CD4-positive, alpha-beta memory T cell (primary cell): ENCODE measurements around the gene LRP10. TPM values are rescaled to one million over a fixed set of nuclear protein-coding genes. Genes with fewer than 3 reads are reported as not detected.
A peak's percentile ranks its signal among the peaks of the same experiment; 100 is the strongest.
"Not testable (repeated sequence)": the region's sequence is repeated elsewhere in the genome, so short reads cannot be mapped to it uniquely, and the experiment has no call there.

Source experiments
- CTCF ChIA-PET: fragments of 350-600 bp; sonication (Branson Sonifier 250); formaldehyde crosslinking; loops from one replicate; lab custom pipeline; 2021; ENCODE audit warnings: inconsistent platforms; ENCODE audit not compliant: partially characterized antibody; lab: Charles Lee
- POLR2A ChIA-PET: fragments of 350-600 bp; sonication (Branson Sonifier 250); formaldehyde crosslinking; loops from one replicate; lab custom pipeline; 2021; ENCODE audit not compliant: partially characterized antibody; lab: Charles Lee
- DNase-seq, 5 donors: peaks; one replicate each; pipeline versions ENCODE4 v3.0.0 to v3.0.0-alpha.2; 2020 to 2022; ENCODE audit warnings: mixed read lengths in 1 of 5
- H3K27ac ChIP-seq: one replicate; pipeline ENCODE4 v1.7.0; 2013; ENCODE audit warnings: low read depth, low read length
- H3K27me3 ChIP-seq: 2 replicates; pipeline ENCODE4 v1.7.0; 2013; ENCODE audit warnings: mild to moderate bottlenecking, low read length, moderate library complexity; ENCODE audit not compliant: insufficient read depth
- H3K36me3 ChIP-seq: 2 replicates; pipeline ENCODE4 v1.7.0; 2013; ENCODE audit warnings: mild to moderate bottlenecking, low read length, moderate library complexity; ENCODE audit not compliant: insufficient read depth
- H3K4me1 ChIP-seq: 2 replicates; pipeline ENCODE4 v1.7.0; 2013; ENCODE audit warnings: mild to moderate bottlenecking, low read length, moderate library complexity; ENCODE audit not compliant: insufficient read depth
- H3K4me3 ChIP-seq, 2 donors: one replicate each; pipeline ENCODE4 v1.7.0; 2013; ENCODE audit warnings: low read length in 2 of 2, mild to moderate bottlenecking in 1 of 2
- H3K9me3 ChIP-seq, 2 donors: one replicate each; pipeline ENCODE4 v1.7.0; 2013; ENCODE audit warnings: low read length in 2 of 2, control low read depth in 1 of 2; ENCODE audit not compliant: control insufficient read depth in 1 of 2
- H3K27ac Mint-ChIP-seq, 7 donors: one replicate each; pipeline ENCODE4 v1.8.0; 2020 to 2021; ENCODE audit warnings: mixed read lengths in 7 of 7, mild to moderate bottlenecking in 6 of 7, inconsistent platforms in 3 of 7, moderate library complexity in 3 of 7
- H3K27me3 Mint-ChIP-seq, 2 donors: one replicate each; pipeline ENCODE4 v1.8.0; 2020 to 2021; ENCODE audit warnings: mixed read lengths in 2 of 2
- H3K36me3 Mint-ChIP-seq, 2 donors: one replicate each; pipeline ENCODE4 v1.8.0; 2020 to 2021; ENCODE audit warnings: mixed read lengths in 2 of 2, inconsistent platforms in 1 of 2, mild to moderate bottlenecking in 1 of 2
- H3K4me1 Mint-ChIP-seq, 4 donors: one replicate each; pipeline ENCODE4 v1.8.0; 2020 to 2021; ENCODE audit warnings: mixed read lengths in 4 of 4, mild to moderate bottlenecking in 1 of 4
- H3K4me3 Mint-ChIP-seq, 8 donors: one replicate each; pipeline ENCODE4 v1.8.0; 2020 to 2021; ENCODE audit warnings: mixed read lengths in 8 of 8, mild to moderate bottlenecking in 7 of 8, moderate library complexity in 6 of 8, inconsistent platforms in 3 of 8
- H3K9me3 Mint-ChIP-seq, 8 donors: one replicate each; pipeline ENCODE4 v1.8.0; 2020 to 2021; ENCODE audit warnings: mixed read lengths in 8 of 8, mild to moderate bottlenecking in 5 of 8, inconsistent platforms in 3 of 8, moderate library complexity in 1 of 8
- intact Hi-C: fragments of 100-400 bp; cut with micrococcal nuclease; formaldehyde crosslinking; loops from one replicate; pipeline ENCODE4 v1.15.1; 2023
- polyA plus RNA-seq, 2 donors: library from polyadenylated mRNA; unstranded; fragments of 300-500 nt; fragmentation: Illumina TruSeq; gene quantifications; one replicate each; pipeline ENCODE4 v1.2.3, GENCODE V29; 2021
- total RNA-seq, 2 experiments: library from RNA; stranded (reverse); gene quantifications; one replicate each; pipeline ENCODE4 v1.2.3, GENCODE V29; 2021

Gene LRP10
- total RNA-seq (10 to 100 TPM; 93.1 to 98.1 TPM), polyA plus RNA-seq (100 to 1,000 TPM in 1 of 2 donors, 10 to 100 TPM in 1; 92.0 to 118 TPM)

GRCh38 chr14:22871224-22872032 lies at the start of gene LRP10:
LRP10 (plus strand) TSS chr14:22871740; CDS start chr14:22872304, 564 bp downstream.
- H3K27ac Mint-ChIP-seq = peak within 1 kb of the TSS; percentile 89 to 100 (median 99)
- CTCF ChIA-PET = interaction anchor here (0.5 to 6.8 kb wide), 24 partner anchors 11 to 886 kb away, joined by 3 to 191 read pairs (median 4); partner anchors contain the start of genes OXA1L, PRMT5, RBM23 and REM2
- intact Hi-C loops = loop anchor here (1.0 to 5.0 kb wide), 12 partner anchors 13 to 299 kb away; partner anchors contain the start of genes ACIN1, AJUBA, C14orf119 and DAD1
- Histone ChIP-seq H3K27me3 (no peaks in the 10 kb centered on the region), H3K4me1 (peaks cover 48% of the 10 kb centered on the region), H3K27ac (peak within 1 kb of the TSS; percentile 79), H3K9me3 (no peaks in the 10 kb centered on the region), H3K4me3 (peak within 1 kb of the TSS; percentile 24 to 55), H3K36me3 (peaks cover 27% of the 10 kb centered on the region)
- DNase-seq = peak; percentile 71 to 86 (median 77)
- no peaks in the 10 kb centered on the region for H3K9me3 Mint-ChIP-seq
- peaks cover 19 to 30% of the 10 kb centered on the region in 2 donors for H3K36me3 Mint-ChIP-seq
- no peaks in the 10 kb centered on the region for H3K27me3 Mint-ChIP-seq
- H3K4me1 Mint-ChIP-seq = peaks cover 20 to 51% (median 34%) of the 10 kb centered on the region in 4 donors
- POLR2A ChIA-PET = interaction anchor here (0.8 to 9.1 kb wide), 29 partner anchors 10 to 1275 kb away, joined by 3 to 208 read pairs (median 8); partner anchors contain the start of genes ACIN1, C14orf119, DAD1 and HAUS4
- H3K4me3 Mint-ChIP-seq = peak within 1 kb of the TSS; percentile 94 to 98 (median 98)

GRCh38 chr14:22822016-22822570 lies 49.4 kb upstream of the LRP10 start:
- no peak overlapping the region for H3K27ac ChIP-seq
- Mint-ChIP-seq H3K27me3 (peaks cover 6 to 16% of the 10 kb centered on the region in 2 donors), H3K4me1 (peaks cover 6 to 22% (median 12%) of the 10 kb centered on the region in 4 donors), H3K4me3 (peak overlapping the region in 5 of 8 donors; percentile 31 to 75 (median 42)), H3K9me3 (no peaks in the 10 kb centered on the region), H3K36me3 (no peaks in the 10 kb centered on the region), H3K27ac (peak overlapping the region in 1 of 7 donors; percentile 19)
- no peaks in the 10 kb centered on the region for H3K27me3 ChIP-seq
- POLR2A ChIA-PET = interaction anchor here (0.5 to 2.5 kb wide), 12 partner anchors 31 to 478 kb away, joined by 3 to 15 read pairs (median 7); partner anchors contain the start of genes DAD1, OXA1L and RBM23
- peak overlapping the region in 1 of 2 donors; percentile 27 for H3K4me3 ChIP-seq
- DNase-seq = no peak
- peaks cover 7% of the 10 kb centered on the region for H3K4me1 ChIP-seq
- no peaks in the 10 kb centered on the region for H3K9me3 ChIP-seq
- H3K36me3 ChIP-seq = no peaks in the 10 kb centered on the region
- CTCF ChIA-PET = interaction anchor here (0.9 to 13.9 kb wide), 27 partner anchors 9 to 265 kb away, joined by 3 to 403 read pairs (median 7); partner anchors contain the start of genes CDH24, DAD1, LRP10 and MMP14
- intact Hi-C loops = loop anchor here (5.0 kb wide), 1 partner anchor 235 kb away; the partner anchor contains the start of gene CDH24

GRCh38 chr14:22822571-22823098 lies 48.9 kb upstream of the LRP10 start:
- H3K27me3 ChIP-seq = no peaks in the 10 kb centered on the region
- Mint-ChIP-seq H3K4me1 (peaks cover 6 to 22% (median 12%) of the 10 kb centered on the region in 4 donors), H3K36me3 (no peaks in the 10 kb centered on the region), H3K4me3 (peak overlapping the region; percentile 20 to 77 (median 66)), H3K27me3 (peaks cover 6 to 16% of the 10 kb centered on the region in 2 donors), H3K27ac (peak overlapping the region in 2 of 7 donors; percentile 19 to 43), H3K9me3 (no peaks in the 10 kb centered on the region)
- no peaks in the 10 kb centered on the region for H3K9me3 ChIP-seq
- H3K36me3 ChIP-seq = no peaks in the 10 kb centered on the region
- POLR2A ChIA-PET = interaction anchor here (0.5 to 2.5 kb wide), 14 partner anchors 12 to 477 kb away, joined by 3 to 15 read pairs (median 6); partner anchors contain the start of genes DAD1, OXA1L and RBM23
- no peak overlapping the region for H3K27ac ChIP-seq
- DNase-seq = peak; percentile 63 to 70 (median 66)
- H3K4me3 ChIP-seq = peak overlapping the region in 1 of 2 donors; percentile 27
- intact Hi-C loops = loop anchor here (1.0 to 5.0 kb wide), 4 partner anchors 31 to 235 kb away; partner anchors contain the start of gene CDH24
- peaks cover 7% of the 10 kb centered on the region for H3K4me1 ChIP-seq
- CTCF ChIA-PET = interaction anchor here (0.9 to 13.9 kb wide), 34 partner anchors 8 to 266 kb away, joined by 3 to 403 read pairs (median 7); partner anchors contain the start of genes AJUBA, CDH24, DAD1 and LRP10

- Mint-ChIP-seq H3K9me3 (peaks cover 0 to 3% (median 0%) of the 10 kb centered on the region in 8 donors), H3K27ac (peak overlapping the region in 2 of 7 donors; percentile 30 to 65), H3K36me3 (peaks cover 0 to 5% of the 10 kb centered on the region in 2 donors), H3K27me3 (peaks cover 6 to 12% of the 10 kb centered on the region in 2 donors), H3K4me3 (peak overlapping the region in 3 of 8 donors; percentile 17 to 61 (median 39)), H3K4me1 (peaks cover 11 to 31% (median 18%) of the 10 kb centered on the region in 4 donors)
- peaks cover 12% of the 10 kb centered on the region for H3K4me1 ChIP-seq
- ChIA-PET POLR2A (interaction anchor here (0.9 to 1.0 kb wide), 3 partner anchors 158 to 268 kb away, joined by 3 read pairs; partner anchors contain the start of gene AJUBA), CTCF (interaction anchor here (0.6 to 13.9 kb wide), 16 partner anchors 9 to 254 kb away, joined by 3 to 403 read pairs (median 16); partner anchors contain the start of genes AJUBA, LRP10, MMP14 and PRMT5)
- no peaks in the 10 kb centered on the region for H3K27me3 ChIP-seq
- peak in 1 of 5 donors; percentile 11 for DNase-seq
- H3K36me3 ChIP-seq = no peaks in the 10 kb centered on the region
- no peaks in the 10 kb centered on the region for H3K9me3 ChIP-seq
- no peak overlapping the region for H3K4me3 ChIP-seq
- H3K27ac ChIP-seq = no peak overlapping the region
- intact Hi-C loops = loop anchor here (5.0 kb wide), 2 partner anchors 92 to 232 kb away; partner anchors contain the start of genes CDH24 and RBM23
Observed at GRCh38 chr14:22824711-22825359, 46.7 kb upstream of the LRP10 start.

- CTCF ChIA-PET = interaction anchor here (0.8 to 13.9 kb wide), 3 partner anchors 28 to 258 kb away, joined by 3 to 403 read pairs (median 4); no protein-coding TSS in a partner anchor
- H3K36me3 Mint-ChIP-seq = peaks cover 11 to 24% of the 10 kb centered on the region in 2 donors
- not testable (repeated sequence) for H3K9me3 Mint-ChIP-seq, DNase-seq, H3K9me3 ChIP-seq, H3K27me3 Mint-ChIP-seq, H3K36me3 ChIP-seq, H3K27me3 ChIP-seq
- peak overlapping the region; percentile 85 for H3K27ac ChIP-seq
- POLR2A ChIA-PET = interaction anchor here (0.7 to 2.5 kb wide), 11 partner anchors 8 to 266 kb away, joined by 3 to 19 read pairs (median 5); partner anchors contain the start of genes ACIN1, C14orf119, LRP10 and OXA1L
- peak overlapping the region; percentile 96 to 99 (median 98) for H3K27ac Mint-ChIP-seq
- H3K4me1 ChIP-seq = peaks cover 24% of the 10 kb centered on the region
- H3K4me3 Mint-ChIP-seq = peak overlapping the region; percentile 91 to 96 (median 92)
- intact Hi-C loops = loop anchor here (1.0 to 5.0 kb wide), 7 partner anchors 42 to 258 kb away; partner anchors contain the start of genes DAD1, LRP10, OXA1L and PRMT5
- H3K4me3 ChIP-seq = peak overlapping the region; percentile 80 to 85
- peaks cover 17 to 38% (median 27%) of the 10 kb centered on the region in 4 donors for H3K4me1 Mint-ChIP-seq
Observed at GRCh38 chr14:22829076-22829660, 42.4 kb upstream of the LRP10 start.
